ENCODE results near the gene WFS1. TPM values are rescaled to one million over a fixed set of nuclear protein-coding genes. Genes with fewer than 3 reads are reported as not detected.

Gene WFS1
- total RNA-seq, 1 experiment from 2014 or later, result 21.5 TPM

- Histone ChIP-seq H3K4me2 (ENCODE audit: low read length) (no peak overlapping the region), H3K9me3 (ENCODE audit: control insufficient read depth in 1 of 2, insufficient read depth in 1 of 2, low read depth in 1 of 2, low read length in 2 of 2) (no peaks in the 10 kb centered on the region), H3K27ac (ENCODE audit: low read depth, low read length) (no peak overlapping the region), H3K79me2 (ENCODE audit: insufficient read depth, low read length) (no peaks in the 10 kb centered on the region), H3K4me3 (replicated peaks in 1 of 2; ENCODE audit: low read depth in 1 of 2, low read length in 2 of 2) (no peak overlapping the region), H3K4me1 (ENCODE audit: control insufficient read depth in 1 of 2, insufficient read depth in 2 of 2, low read length in 2 of 2) (no peaks in the 10 kb centered on the region), H4K20me1 (ENCODE audit: insufficient read depth) (no peaks in the 10 kb centered on the region), H3K9me2 (ENCODE audit: insufficient read depth) (no peaks in the 10 kb centered on the region), H2AFZ (ENCODE audit: low read depth, low read length, poor library complexity, severe bottlenecking) (no peak overlapping the region), H3K9ac (ENCODE audit: low read length) (no peak overlapping the region), H3K27me3 (ENCODE audit: insufficient read depth, low read length) (no peaks in the 10 kb centered on the region), H3K36me3 (ENCODE audit: control insufficient read depth in 1 of 2, insufficient read depth in 2 of 2, low read length in 2 of 2) (no peaks in the 10 kb centered on the region)
- no TSS peak for BruUV-seq (replicated peaks)
- DNase-seq (ENCODE audit: low read depth, low spot score), result no peak
- CTCF ChIA-PET, result no interaction called here
- no peak for ATAC-seq
- POLR2A ChIA-PET, result no interaction called here
- intact Hi-C loops (cut with micrococcal nuclease), result no loop called here
- RAD21 ChIA-PET (ENCODE audit: low non-redundant PET in 1 of 2, low total read pairs in 2 of 2, uncharacterized antibody in 2 of 2, unreplicated experiment in 2 of 2), result no interaction called here
- TF ChIP-seq FOSL1 (IDR thresholded peaks at IDR 0.05; ENCODE audit: low read depth) (no peak), SRF (IDR thresholded peaks at IDR 0.05; ENCODE audit: low read depth) (no peak), REST (IDR thresholded peaks at IDR 0.05; ENCODE audit: low read depth) (no peak), POLR2A (IDR thresholded peaks at IDR 0.05; ENCODE audit: borderline replicate concordance, extremely low read depth, insufficient read depth, insufficient read length) (no peak), CEBPB (IDR thresholded peaks at IDR 0.05; ENCODE audit: low read depth) (no peak), SIN3A (IDR thresholded peaks at IDR 0.05; ENCODE audit: low read depth) (no peak), ZNF274 (IDR thresholded peaks at IDR 0.05; ENCODE audit: low read depth, low read length) (no peak), EGR1 (IDR thresholded peaks at IDR 0.05; ENCODE audit: low read depth) (no peak), YY1 (IDR thresholded peaks at IDR 0.05; ENCODE audit: extremely low read depth, insufficient replicate concordance, low read depth, low read length) (no peak)
Observed at GRCh38 chr4:6288871-6289270, 19.2 kb downstream of the WFS1 start.

All from HCT116 (cell line).